D721Med (cell line): ENCODE results near the gene SYNM.
"Not testable (repeated sequence)": the region's sequence is repeated elsewhere in the genome, so short reads cannot be mapped to it uniquely, and the experiment has no call there.

Source experiments
- DNase-seq: peaks from one replicate; pipeline ENCODE4 v3.0.0; 2011; ENCODE audit warnings: low spot score; ENCODE audit not compliant: insufficient read length
- FAIRE-seq: peaks from 2 replicates; lab custom pipeline; 2011; peaks lifted over from hg19 to GRCh38; lab: Jason Lieb, UNC
- TF ChIP-seq, protein P1 (sequence below): IDR thresholded peaks from 2 replicates; pipeline ENCODE4 v1.5.1; 2012; ENCODE audit warnings: mild to moderate bottlenecking, control low read depth; ENCODE audit not compliant: insufficient read depth; ENCODE audit errors: missing control alignments

SYNM gene

DNA sequence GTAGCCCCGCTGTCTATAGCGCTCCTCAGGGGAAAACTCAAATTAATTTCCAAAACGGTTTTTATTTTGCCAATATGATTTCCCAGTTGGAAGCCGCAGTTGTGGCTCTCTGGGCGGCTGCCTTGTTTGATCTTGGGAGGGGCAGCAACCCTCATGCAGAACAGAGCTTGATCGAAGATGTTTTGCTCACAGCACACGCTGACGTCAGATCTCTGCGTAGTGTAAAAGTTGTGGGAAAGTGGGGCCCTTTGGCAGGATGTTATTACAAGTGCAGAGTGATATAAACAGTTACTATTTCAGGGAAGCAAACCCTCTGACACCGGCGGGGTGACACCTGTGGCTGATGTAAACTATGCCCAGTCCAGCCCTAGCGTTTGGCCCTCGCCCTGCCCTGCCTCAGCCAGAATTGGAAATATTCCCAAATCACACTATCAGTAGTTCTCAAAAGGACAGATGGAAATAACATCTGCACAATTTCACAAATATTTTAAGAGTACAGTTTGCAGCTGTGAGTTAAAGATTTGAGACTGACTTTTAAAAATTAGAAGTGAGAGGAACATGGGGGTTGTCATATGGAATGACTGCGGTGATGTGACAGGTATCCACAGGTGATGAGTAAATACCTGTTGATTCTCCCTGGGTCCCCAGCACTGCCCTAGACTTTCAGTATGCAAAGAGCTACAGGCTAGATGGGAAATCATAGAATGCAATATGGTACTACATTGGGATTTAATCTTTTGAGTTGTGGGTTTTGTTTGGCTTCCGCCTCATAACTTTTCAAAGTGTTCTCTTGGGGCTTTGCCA lies 1.7 kb downstream of the SYNM start:
- FAIRE-seq (no peak), DNase-seq (no peak)
- TF ChIP-seq, protein P1, sequence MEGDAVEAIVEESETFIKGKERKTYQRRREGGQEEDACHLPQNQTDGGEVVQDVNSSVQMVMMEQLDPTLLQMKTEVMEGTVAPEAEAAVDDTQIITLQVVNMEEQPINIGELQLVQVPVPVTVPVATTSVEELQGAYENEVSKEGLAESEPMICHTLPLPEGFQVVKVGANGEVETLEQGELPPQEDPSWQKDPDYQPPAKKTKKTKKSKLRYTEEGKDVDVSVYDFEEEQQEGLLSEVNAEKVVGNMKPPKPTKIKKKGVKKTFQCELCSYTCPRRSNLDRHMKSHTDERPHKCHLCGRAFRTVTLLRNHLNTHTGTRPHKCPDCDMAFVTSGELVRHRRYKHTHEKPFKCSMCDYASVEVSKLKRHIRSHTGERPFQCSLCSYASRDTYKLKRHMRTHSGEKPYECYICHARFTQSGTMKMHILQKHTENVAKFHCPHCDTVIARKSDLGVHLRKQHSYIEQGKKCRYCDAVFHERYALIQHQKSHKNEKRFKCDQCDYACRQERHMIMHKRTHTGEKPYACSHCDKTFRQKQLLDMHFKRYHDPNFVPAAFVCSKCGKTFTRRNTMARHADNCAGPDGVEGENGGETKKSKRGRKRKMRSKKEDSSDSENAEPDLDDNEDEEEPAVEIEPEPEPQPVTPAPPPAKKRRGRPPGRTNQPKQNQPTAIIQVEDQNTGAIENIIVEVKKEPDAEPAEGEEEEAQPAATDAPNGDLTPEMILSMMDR: no peak

DNA sequence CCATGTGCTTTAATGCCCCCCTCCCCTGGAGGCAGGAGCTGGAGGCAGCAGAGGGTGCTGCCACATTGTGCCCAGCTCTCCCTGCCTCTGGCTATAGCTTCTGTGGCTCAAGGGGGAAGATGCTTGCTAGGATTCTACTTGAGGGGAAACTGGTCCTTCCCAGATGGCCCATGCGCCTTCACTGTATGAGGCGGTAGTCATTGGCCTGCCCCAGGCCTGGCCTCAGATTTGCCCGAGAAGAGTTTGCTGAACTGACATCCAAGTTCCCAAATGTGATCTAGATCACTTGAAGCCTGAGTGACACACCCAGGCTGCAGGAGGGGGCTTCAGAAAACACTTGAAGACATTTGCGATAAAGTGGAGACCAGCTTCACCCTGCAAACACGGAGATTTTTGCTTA lies 4.1 kb downstream of the SYNM start:
- TF ChIP-seq, protein P1: no peak
- no peak for DNase-seq
- FAIRE-seq: no peak

DNA sequence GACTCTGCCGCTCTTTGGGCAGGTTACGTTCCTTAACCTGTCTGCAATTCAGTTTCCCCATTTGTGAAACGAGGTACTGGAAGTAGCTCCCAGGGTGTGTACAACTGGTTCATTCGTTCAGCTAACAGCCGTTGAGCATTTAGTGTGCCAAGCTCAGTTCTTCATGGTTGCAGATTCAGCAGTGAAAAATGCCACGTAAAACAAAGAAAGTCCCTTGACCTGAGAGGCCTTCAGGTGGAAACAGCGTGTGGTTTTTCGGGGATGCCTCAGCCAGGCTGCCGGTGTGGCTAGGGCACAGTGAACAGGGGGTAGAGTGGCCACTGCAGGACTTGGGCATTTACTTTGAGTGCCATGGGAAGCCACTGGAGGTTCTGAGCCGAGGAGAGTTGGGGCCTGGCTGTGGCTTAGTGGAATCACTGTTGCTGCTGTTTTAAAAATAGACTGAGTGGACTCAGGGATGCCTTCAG lies 4.7 kb downstream of the SYNM start:
- FAIRE-seq (no peak), DNase-seq (no peak)
- TF ChIP-seq, protein P1: no peak

DNA sequence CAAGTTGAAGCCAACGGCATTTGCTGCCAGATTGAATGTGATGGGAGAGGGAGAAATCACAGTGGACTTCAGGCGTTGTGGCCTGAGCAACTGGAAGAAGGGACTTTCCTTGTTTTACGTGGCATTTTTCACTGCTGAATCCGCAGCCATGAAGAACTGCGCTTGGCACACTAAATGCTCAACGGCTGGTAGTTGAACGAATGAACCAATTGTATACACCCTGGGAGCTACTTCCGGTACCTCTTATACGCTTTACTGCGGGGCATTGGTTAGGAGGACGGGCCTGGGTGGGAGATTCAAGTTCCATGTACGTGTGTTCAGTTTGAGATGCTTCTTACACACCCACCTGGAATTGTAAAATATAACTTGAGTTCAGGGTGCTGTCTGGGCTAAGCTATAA lies 5.2 kb downstream of the SYNM start:
- DNase-seq (no peak), FAIRE-seq (no peak)
- TF ChIP-seq, protein P1: no peak

DNA sequence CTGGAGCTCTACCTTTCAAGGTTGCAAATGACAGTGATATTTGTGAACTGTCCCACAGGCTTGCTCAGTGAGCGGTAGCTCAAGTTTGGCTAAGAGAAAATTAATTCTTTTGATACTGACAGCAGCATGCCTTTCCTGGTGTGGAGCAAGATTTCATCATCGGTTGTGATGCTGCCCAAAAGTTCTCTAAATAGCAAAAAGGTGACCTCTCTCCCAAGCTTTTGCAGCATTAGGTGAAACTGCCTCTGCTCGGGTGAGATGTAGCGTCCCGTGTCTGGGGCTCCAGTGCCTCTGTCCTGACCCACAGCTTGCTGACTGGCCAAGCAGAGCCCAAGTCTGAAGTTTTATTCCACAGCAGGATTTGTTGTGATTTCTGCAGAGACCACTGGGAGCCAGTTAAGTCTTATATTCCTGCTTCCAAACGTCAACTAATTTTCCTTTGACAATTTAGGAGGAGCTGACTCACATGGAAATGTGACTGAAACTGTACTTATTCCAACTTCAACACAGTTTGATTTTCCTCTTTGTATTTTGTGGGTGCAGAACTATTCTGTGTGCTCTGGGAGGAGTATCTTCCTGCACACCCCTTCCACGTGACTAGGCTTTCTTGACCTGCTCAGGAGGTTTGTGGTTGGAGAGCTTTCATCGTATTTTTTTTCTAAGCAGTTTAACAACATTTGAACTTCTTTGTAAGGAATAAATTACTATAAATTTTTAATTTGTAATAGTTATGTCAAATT lies 5.9 kb downstream of the SYNM start:
- FAIRE-seq (no peak), DNase-seq (no peak)
- TF ChIP-seq, protein P1: no peak

DNA sequence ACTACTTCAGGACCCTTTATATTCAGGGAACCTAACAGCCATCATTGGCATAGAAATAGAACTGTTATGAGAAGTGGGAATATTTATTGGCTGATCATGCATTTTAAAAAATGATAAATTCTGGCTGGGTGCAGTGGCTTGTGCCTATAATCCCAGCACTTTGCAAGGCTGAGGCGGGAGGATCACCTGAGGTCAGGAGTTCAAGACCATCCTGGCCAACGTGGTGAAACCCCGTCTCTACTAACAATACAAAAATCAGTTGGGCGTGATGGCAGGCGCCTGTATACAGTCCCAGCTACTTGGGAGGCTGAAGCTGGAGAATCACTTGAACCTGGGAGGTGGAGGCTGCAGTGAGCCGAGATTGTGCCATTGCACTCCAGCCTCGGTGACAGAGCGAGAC lies 6.8 kb downstream of the SYNM start:
- not testable (repeated sequence) for FAIRE-seq, DNase-seq

DNA sequence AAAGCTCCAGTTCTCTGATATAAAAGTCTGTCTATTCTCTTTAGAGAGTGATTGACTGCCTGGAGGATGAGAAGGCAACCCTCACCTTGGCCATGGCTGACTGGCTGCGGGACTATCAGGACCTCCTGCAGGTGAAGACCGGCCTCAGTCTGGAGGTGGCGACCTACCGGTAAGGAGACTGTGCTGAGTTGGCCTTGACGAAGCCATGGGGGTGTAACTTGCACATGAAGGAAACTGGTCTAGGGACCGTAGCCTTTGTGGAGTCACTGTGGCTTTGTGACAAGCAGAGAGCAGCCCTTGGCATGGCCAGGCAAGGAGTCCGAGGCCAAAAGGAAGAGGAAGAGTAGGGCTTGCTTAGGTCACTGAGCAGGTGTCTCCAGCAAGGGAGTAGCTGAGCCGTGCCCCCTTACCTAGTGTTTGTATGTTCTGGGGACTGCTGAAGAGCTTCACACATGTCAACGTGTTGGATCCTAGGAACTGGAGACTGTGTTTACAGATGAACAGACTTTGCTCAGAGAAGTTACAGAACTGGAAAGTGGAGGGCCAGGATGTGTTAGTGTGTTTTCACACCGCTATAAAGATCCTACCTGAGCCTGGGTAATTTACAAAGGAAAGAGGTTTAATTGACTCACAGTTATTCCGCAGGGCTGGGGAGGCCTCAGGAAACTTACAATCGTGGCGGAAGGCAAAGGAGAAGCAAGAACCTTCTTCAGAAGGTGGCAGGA lies 8.8 kb downstream of the SYNM start:
- FAIRE-seq (no peak), DNase-seq (no peak)
- TF ChIP-seq, protein P1: no peak
